Measurements from ENCODE around the gene B3GALT6. TPM values are rescaled to one million over a fixed set of nuclear protein-coding genes. Genes with fewer than 3 reads are reported as not detected.
A peak's percentile ranks its signal among the peaks of the same experiment; 100 is the strongest.

B3GALT6 gene
- total RNA-seq, 2 experiments from 2014 or later, result 17.6 to 25.5 TPM

DNA sequence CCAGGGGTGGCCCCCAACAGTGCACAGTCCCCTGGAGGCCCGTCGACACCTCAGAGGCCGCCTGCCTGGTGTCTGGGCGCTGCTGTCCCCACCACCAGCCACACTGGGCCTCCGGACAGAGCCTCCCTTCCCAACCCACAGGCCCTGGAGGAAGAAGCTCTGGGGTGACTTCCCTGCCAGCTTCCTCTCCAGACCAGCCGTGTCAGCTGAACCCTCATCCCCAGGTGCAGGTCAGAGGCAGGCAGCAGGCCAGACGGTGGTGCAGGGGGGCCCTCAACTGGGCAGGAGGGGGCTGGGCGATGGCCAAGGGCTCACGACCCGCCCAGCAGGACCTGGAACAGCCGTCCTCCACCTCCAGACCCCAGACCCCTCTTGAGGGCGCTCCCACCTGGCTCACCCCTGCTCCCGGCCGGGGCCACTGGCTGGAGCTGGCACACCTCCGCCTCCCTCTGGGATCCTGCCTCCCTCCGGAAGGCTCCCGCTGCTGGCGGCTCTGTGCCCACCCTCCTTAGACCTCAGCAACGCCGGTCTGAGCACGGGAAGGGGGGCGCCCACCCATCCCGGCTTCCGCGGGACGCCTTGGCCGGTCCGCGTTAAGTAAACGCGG lies 26.2 kb upstream of the B3GALT6 start:
- Mint-ChIP-seq H3K27ac (no peak overlapping the region), H3K9me3 (ENCODE audit: low read depth) (no peaks in the 10 kb centered on the region), H3K36me3 (peaks cover 1% of the 10 kb centered on the region), H3K4me1 (peaks cover 22% of the 10 kb centered on the region), H3K27me3 (no peaks in the 10 kb centered on the region), H3K4me3 (peak overlapping the region; percentile 53)
- CTCF ChIA-PET, result interaction anchor here (1.4 to 3.6 kb wide), 3 partner anchors 83 to 222 kb away, joined by 3 to 24 read pairs (median 4); partner anchors contain the start of gene C1orf159
- DNase-seq, result no peak
- no peak for ATAC-seq

GRCh38 chr1:1206376-1206965 lies 25.6 kb upstream of the B3GALT6 start, which contains the start of gene TNFRSF18:
TNFRSF18 (minus strand) TSS chr1:1206592; CDS start chr1:1206571, 21 bp downstream.
- ATAC-seq, result peak; percentile 17
- H3K27me3 Mint-ChIP-seq, result no peaks in the 10 kb centered on the region
- CTCF ChIA-PET, result interaction anchor here (1.4 to 3.6 kb wide), 3 partner anchors 24 to 90 kb away, joined by 4 to 24 read pairs (median 4); partner anchors contain the start of gene C1orf159

DNA sequence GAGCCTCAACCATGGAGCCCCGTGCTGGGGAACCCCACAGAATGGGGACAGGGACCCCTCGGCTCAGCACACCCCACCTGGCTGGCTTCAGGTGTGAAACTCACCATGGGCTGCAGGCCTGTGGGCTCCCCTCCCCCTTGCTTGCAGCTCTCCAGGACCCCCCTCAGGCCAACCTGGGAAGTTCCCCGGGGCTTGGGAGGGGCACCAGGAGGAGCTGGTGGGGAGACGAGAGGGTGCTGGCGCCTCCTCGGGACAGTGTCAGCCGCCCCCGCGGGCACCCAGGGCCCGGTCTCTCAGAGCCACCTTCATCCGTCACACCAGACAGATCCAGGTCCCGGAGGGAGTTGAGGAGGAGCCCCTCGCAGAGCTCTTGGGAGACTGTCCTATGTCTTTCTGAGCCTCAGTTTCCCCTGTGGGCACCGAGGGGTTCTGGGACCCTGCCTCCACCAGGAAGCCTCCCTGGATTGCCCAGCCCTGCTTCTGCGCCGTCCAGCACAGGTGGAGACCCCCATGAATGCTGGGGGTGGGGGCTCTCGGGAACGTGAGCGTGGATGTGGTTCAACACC lies 25.0 kb upstream of the B3GALT6 start:
- H3K27ac Mint-ChIP-seq, result no peak overlapping the region
- CTCF ChIA-PET, result interaction anchor here (1.5 to 3.6 kb wide), 2 partner anchors 24 to 85 kb away, joined by 4 to 24 read pairs; no protein-coding TSS in a partner anchor
- ATAC-seq (no peak), DNase-seq (no peak)
- no peaks in the 10 kb centered on the region for H3K27me3 Mint-ChIP-seq
- no peaks in the 10 kb centered on the region for H3K9me3 Mint-ChIP-seq (ENCODE audit: low read depth)
- peaks cover 1% of the 10 kb centered on the region for H3K36me3 Mint-ChIP-seq
- H3K4me1 Mint-ChIP-seq, result peaks cover 23% of the 10 kb centered on the region
- H3K4me3 Mint-ChIP-seq, result peak overlapping the region; percentile 53

More at GRCh38 chr1:1206376-1206965, 25.6 kb upstream of the B3GALT6 start, which contains the start of gene TNFRSF18:
- Mint-ChIP-seq H3K4me1 (peaks cover 22% of the 10 kb centered on the region), H3K27ac (peak within 1 kb of the TSS; percentile 64), H3K36me3 (peaks cover 1% of the 10 kb centered on the region), H3K9me3 (ENCODE audit: low read depth) (no peaks in the 10 kb centered on the region), H3K4me3 (peak within 1 kb of the TSS; percentile 53)
- DNase-seq, result no peak

- DNase-seq (no peak), ATAC-seq (no peak)
- Mint-ChIP-seq H3K4me1 (peaks cover 25% of the 10 kb centered on the region), H3K9me3 (ENCODE audit: low read depth) (no peaks in the 10 kb centered on the region), H3K27me3 (no peaks in the 10 kb centered on the region), H3K4me3 (no peak overlapping the region), H3K27ac (peak overlapping the region; percentile 56), H3K36me3 (peaks cover 1% of the 10 kb centered on the region)
- CTCF ChIA-PET, result interaction anchor here (1.5 to 3.6 kb wide), 2 partner anchors 23 to 85 kb away, joined by 4 to 24 read pairs; no protein-coding TSS in a partner anchor
These were observed 24.5 kb upstream of the B3GALT6 start for GRCh38 chr1:1207571-1207892.

DNA sequence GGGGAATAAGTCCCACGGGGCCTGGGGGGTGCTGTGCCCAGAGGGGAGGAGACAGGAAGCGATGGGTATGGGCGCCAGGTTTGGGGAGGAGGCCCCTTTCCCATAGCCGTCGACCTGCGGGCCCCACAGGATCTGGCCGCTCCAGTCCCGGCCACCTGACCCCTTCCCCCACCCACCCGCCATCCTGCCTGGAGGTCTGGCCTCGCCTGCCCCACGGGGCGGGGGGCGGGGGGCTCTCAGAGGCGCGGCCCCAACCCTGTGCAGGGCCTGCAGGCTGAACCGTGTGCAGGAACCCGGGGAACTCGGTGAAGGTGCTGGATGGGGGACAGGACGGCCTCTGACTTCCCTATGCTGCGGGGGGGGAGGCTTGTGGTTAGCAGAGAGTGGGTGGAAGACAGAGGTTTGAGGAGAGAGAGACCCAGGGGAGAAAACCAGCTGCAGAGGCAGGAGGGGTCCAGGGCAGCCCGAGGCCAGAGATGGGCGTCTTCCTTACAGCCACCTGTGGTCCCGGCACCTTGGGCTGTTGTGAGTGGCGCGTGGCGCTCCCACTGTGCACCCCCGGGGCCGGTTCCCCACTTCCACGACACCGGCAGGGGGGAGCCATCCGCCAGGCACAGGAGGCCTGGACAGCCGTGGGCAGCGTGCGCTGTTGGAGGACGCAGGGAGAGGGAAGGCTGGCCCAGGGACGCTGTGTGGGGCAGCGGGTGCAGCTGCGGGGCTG lies 23.2 kb upstream of the B3GALT6 start:
- CTCF ChIA-PET, result interaction anchor here (3.6 kb wide), 1 partner anchor 86 kb away, joined by 24 read pairs; no protein-coding TSS in a partner anchor
- peaks cover 1% of the 10 kb centered on the region for H3K36me3 Mint-ChIP-seq
- H3K27me3 Mint-ChIP-seq, result no peaks in the 10 kb centered on the region
- H3K9me3 Mint-ChIP-seq (ENCODE audit: low read depth), result no peaks in the 10 kb centered on the region
- DNase-seq (peak; percentile 61), ATAC-seq (no peak)
- peaks cover 29% of the 10 kb centered on the region for H3K4me1 Mint-ChIP-seq
- H3K4me3 Mint-ChIP-seq, result peak overlapping the region; percentile 73
- H3K27ac Mint-ChIP-seq, result peak overlapping the region; percentile 85

DNA sequence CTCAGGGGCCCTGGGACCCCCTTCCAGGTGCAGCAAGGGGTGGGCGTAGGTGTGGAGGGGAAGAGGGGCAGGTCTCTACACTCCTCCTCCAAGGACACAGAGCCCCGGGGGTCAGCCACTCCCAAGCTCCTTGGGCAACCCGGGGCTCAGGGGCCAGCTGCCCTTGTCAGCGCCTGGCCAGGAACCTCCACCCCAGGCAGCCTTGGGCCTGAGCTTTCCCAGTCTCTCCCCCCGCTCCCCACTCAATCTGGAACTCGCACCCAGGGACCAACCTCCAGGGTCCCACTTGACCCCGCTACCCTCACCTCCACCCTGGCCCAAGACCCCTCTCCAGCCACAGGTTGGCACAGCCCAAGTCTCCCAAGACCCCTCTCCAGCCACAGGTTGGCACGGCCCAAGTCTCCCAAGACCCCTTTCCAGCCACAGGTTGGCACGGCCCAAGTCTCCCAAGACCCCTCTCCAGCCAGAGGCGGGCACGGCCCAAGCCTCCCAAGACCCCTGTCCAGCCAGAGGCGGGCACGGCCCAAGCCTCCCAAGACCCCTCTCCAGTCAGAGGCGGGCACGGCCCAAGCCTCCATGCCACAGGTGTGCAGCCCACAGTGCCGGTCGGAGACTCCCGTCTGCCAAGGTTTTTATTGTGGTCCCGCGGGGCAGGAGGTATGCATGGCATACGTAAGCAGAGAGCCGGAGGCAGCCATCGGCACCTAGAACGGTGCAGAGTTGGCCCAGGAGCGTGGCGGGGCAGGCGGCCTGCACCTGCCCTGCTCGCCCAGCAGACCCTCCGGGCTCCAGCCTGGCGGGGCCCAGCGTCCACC lies 21.1 kb upstream of the B3GALT6 start:
- CTCF ChIA-PET, result no interaction called here
- DNase-seq (no peak), ATAC-seq (no peak)
- peaks cover 45% of the 10 kb centered on the region for H3K4me1 Mint-ChIP-seq
- H3K36me3 Mint-ChIP-seq, result peaks cover 1% of the 10 kb centered on the region
- H3K27me3 Mint-ChIP-seq, result no peaks in the 10 kb centered on the region
- H3K9me3 Mint-ChIP-seq (ENCODE audit: low read depth), result no peaks in the 10 kb centered on the region
- no peak overlapping the region for H3K27ac Mint-ChIP-seq
- no peak overlapping the region for H3K4me3 Mint-ChIP-seq

GRCh38 chr1:1211541-1212441 lies 20.2 kb upstream of the B3GALT6 start:
- H3K27ac Mint-ChIP-seq, result no peak overlapping the region
- peaks cover 6% of the 10 kb centered on the region for H3K36me3 Mint-ChIP-seq
- CTCF ChIA-PET, result no interaction called here
- no peak overlapping the region for H3K4me3 Mint-ChIP-seq
- no peaks in the 10 kb centered on the region for H3K9me3 Mint-ChIP-seq (ENCODE audit: low read depth)
- no peaks in the 10 kb centered on the region for H3K27me3 Mint-ChIP-seq
- DNase-seq (no peak), ATAC-seq (no peak)
- peaks cover 49% of the 10 kb centered on the region for H3K4me1 Mint-ChIP-seq

DNA sequence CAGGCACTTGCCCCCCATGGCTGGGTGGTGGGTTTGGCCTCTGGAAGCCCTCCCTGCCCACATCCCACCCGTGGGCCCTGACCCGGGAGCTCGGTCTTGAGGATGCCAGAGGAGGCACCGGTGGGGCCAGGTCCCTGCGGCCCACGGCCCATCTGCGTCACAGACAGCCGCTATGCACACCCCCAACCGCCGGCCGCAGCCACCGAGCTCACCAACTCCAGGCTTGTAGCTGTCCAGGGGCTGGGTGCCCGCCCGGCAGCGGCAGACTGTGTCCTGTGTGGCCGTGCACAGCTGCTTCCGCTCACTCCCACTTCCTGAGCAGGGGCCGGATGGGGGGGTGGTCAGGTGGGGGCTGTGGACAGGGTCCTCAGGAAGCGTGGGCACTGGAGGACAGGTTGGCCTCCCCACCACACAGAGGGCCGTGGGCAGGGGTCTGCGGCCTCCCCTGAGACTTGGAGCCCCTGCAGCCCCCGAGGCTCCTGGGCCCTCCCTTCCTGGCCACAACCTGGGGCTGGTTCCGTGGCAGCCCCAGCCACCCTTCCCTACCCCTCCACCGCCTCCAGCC lies 19.2 kb upstream of the B3GALT6 start:
- Mint-ChIP-seq H3K4me3 (no peak overlapping the region), H3K9me3 (ENCODE audit: low read depth) (no peaks in the 10 kb centered on the region), H3K4me1 (peaks cover 47% of the 10 kb centered on the region), H3K27ac (no peak overlapping the region), H3K36me3 (peaks cover 12% of the 10 kb centered on the region), H3K27me3 (no peaks in the 10 kb centered on the region)
- ATAC-seq (peak; percentile 32), DNase-seq (peak; percentile 84)
- CTCF ChIA-PET, result interaction anchor here (0.9 to 1.7 kb wide), 4 partner anchors 18 to 334 kb away, joined by 3 to 11 read pairs (median 3); no protein-coding TSS in a partner anchor

DNA sequence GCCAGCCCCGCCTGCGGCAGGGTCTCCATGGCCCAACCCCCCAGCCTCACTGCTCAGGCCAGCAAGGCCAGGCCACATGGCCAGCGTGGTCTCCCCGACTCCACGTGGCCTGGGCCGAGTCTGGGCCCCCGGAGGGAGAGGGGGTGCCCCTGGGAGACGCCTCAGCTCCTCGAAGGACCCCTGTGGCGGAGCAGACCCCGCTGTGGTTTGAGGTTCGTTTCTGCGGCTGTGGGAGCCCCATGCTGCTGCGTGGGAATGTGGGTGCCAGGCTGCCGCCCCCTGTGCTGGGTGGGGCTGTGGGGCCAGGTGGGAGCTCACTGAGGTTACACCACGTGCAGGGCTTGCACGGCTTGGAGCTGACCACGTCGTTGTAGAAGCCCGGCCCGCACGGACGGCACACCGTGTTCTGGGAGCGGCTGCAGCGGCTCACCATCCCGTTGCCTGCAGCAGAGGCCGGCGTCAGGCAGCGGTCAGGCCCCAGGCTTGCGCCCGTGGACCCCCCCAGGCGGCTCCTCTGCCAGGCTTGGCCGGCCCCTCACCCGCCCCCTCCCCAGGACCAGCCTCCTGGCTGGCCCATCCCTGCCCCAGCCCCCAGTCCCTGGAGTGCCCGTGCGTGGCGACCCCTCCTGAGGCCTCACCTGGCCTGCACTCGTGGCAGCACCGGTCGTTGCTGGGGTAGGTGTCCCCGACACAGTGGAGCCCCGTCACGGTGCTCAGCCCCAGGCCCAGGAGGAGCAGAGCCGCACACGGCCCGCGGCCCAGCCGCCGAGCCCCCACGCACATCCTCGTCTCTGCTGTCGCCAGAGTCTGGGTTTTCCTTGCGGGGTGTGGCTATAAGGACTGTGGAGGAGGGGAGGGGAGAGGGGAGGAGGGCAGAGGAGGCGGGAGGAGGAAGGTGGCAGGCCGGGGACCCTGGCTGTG lies 18.4 kb upstream of the B3GALT6 start, which contains the start of gene TNFRSF4:
Gene TNFRSF4, minus strand, starts transcription at position 809 of the 921 bp plus-strand sequence. Its CDS starts 26 bp downstream, at position 783.
- H3K9me3 Mint-ChIP-seq (ENCODE audit: low read depth), result no peaks in the 10 kb centered on the region
- CTCF ChIA-PET, result interaction anchor here (0.9 to 3.4 kb wide), 5 partner anchors 17 to 333 kb away, joined by 3 to 16 read pairs (median 3); no protein-coding TSS in a partner anchor
- peaks cover 39% of the 10 kb centered on the region for H3K4me1 Mint-ChIP-seq
- peaks cover 15% of the 10 kb centered on the region for H3K36me3 Mint-ChIP-seq
- peak within 1 kb of the TSS; percentile 40 for H3K27ac Mint-ChIP-seq
- peak; percentile 61 for DNase-seq
- ATAC-seq, result peak; percentile 28
- H3K4me3 Mint-ChIP-seq, result peak within 1 kb of the TSS; percentile 26
- H3K27me3 Mint-ChIP-seq, result no peaks in the 10 kb centered on the region

DNA sequence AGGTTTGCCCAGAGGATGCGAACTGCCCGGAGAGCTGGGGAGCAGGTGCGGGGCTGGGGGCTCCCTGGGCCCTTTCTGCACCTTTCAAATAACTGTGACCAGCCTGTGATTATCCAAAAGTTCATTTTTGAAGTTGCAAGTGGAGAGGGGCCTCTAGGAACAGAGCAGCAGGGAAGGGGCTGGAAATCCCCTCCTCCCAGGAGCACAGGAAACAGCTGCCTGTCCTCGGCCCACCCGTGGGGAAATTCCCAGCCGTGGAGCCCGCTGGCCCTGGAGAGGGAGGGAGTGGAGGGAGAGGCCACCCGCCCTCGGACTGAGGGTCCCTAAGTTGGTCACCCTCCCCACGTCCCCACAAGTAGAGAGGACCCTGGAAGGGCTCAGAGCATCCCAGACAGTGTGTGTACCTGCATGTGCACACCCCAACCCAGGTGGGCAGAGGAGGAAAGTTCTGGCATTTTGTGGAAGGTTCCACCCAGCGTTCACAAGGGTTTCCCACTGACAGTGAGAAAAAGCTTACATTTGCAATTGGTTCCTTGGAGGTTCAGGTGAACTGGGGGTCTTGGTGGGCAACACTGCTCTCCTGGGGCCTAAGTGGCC lies 16.9 kb upstream of the B3GALT6 start:
- no peaks in the 10 kb centered on the region for H3K27me3 Mint-ChIP-seq
- peak overlapping the region; percentile 15 for H3K27ac Mint-ChIP-seq
- CTCF ChIA-PET, result interaction anchor here (3.4 kb wide), 1 partner anchor 93 kb away, joined by 16 read pairs; no protein-coding TSS in a partner anchor
- no peak overlapping the region for H3K4me3 Mint-ChIP-seq
- DNase-seq, result no peak
- peaks cover 41% of the 10 kb centered on the region for H3K4me1 Mint-ChIP-seq
- ATAC-seq, result no peak
- H3K36me3 Mint-ChIP-seq, result peaks cover 15% of the 10 kb centered on the region
- no peaks in the 10 kb centered on the region for H3K9me3 Mint-ChIP-seq (ENCODE audit: low read depth)

Measured in activated CD8-positive, alpha-beta memory T cell treated with anti-CD3 and anti-CD28 coated beads, Interleukin-2, amount 10 ng/mL, durations not matched to agents 7 days and 5 days (primary cell).